Daoy (cell line): ENCODE data around the gene LCP1. TPM values are rescaled to one million over a fixed set of nuclear protein-coding genes. Genes with fewer than 3 reads are reported as not detected.

Source experiments
- DNase-seq: peaks from one replicate; pipeline ENCODE4 v3.0.0-alpha.2; 2015; ENCODE audit warnings: low read depth
- total RNA-seq: library from RNA; depleted of rRNA; stranded (reverse); fragments of >200 nt; shearing (Covaris generic); gene quantifications from 2 replicates; pipeline ENCODE4 v1.2.3, GENCODE V29; 2014

The LCP1 gene
- total RNA-seq, 1 experiment from 2014 or later = 16.5 TPM

DNA sequence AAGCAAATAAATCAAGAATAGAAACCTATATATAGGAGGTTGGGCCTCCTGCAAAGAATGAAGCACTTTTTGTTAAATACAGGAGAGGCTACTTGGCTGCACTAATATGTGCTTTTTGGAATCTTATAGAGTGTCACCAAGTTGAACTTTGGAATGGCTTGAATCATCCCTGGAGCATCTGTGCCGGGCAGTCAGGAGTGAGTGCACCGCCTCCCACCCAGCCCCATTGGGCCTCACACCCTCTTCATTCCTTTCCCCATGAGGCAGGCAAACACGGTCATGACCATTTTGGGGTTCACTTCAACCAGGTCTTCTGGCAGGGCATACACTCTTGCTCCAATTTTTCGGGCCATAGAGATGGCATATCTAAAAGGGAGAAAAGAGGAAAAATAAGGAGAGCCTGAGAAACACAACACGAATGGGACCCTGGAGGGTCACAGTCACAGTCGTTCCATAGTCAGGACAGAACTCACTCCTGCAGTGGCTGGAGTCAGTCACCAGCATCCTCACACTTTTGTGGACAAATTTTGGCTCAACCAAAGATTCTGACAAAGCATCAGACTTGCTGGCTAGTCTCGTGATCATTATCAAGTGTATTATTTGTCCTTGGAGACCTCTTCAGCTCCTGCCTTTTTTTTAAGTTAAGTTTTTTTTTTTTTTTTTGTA lies 54.5 kb downstream of the LCP1 start:
- DNase-seq = no peak

DNA sequence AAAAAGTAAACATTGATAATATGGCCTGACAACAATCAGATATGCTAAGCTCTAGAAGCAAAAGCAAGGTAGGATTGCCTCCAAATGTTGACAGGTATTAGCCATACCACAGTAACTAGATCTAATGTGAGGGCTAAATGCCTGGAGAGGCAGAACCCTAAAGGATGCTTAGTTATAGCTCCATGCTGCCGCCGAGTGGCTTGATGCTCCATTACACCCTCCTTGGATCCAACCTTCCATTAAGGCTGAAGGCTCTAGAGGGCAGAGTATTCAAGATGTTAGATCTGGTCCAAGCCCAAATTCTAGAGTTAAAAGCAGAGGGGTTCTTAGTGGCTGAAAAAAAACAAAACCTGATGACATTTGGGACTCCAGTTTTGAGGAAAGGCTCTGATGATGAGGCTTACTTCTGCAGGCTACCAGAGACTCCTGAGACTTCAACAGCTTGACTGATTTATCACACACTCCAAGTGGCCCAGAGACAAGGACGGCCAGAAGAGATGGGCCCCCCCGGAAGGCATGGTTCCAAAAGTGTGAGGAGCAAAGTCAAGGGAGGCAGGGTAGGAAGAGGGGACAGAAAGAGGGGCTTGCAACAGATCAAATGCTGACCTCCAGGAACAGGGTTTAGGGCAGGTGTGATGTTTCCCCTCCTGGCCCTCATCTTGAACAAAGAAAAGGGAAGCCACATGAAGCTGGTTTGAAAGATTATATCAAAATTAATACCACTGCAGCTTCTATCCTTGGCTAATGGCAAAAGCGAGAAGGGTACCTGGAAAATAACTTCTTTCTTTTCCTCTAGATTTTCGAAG lies 55.2 kb downstream of the LCP1 start:
- peak; percentile 62 for DNase-seq

DNA sequence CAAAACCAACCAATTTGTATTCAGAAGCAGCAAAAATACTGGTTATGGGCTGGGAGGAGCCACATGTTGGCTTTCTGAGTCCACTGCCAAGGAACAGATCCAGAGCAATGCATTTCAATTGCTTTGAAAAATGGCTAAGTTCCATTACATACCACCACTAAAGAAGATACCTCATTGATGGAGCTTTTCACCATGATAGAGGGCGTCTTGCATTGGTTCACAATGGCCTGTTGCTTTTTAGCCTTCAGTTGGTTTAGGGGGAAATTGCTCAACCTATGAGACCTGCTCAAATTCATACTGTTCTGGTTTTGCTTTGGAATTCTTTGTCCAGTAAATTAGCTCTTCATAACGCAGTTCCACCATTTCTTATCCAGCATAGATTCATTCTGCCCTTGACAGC lies 55.9 kb downstream of the LCP1 start:
- no peak for DNase-seq

DNA sequence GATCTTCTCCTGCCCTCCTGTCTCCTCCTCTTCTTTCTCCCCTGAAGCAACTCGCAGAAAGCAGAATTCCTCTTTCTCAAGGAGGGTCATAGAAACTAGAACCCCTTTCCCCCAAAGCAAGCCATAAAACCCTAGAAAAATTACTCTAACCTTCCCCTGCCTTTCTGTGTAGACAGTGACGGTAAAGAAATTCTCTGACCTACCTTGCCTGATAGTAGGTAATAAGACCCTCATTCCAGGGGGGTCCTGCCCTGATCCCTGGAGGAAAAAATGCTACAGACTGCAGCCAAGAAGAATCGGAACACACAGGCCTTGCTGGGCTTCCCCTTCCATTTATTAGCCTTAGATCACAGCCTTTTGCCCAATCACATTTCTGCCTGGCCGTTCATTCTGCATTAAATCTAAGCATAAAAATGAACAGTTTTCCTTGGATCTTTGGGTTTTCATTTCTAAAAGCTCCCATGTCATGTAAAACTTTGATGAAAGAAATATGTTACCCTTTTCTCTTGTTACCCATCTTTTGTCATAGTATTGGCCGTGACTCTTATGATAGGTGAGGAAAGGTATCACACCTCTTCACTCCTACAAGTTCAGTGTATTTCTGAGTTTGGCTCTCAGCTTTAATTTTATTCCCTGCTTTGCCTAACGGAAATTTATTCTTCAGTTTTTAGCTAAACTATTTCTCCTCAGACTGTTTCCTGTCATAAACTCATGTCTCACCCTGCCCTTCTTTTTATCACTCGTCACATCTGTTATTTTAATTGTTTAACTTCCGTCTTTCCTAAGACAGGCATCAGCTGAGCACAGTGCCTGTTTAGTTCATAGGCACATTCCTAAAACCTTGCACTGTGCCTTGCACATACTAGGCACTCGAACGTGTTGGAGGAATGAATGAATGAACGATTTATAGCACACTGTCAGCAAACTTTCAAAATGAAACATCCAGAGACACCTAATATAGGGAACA lies 56.7 kb downstream of the LCP1 start:
- no peak for DNase-seq

DNA sequence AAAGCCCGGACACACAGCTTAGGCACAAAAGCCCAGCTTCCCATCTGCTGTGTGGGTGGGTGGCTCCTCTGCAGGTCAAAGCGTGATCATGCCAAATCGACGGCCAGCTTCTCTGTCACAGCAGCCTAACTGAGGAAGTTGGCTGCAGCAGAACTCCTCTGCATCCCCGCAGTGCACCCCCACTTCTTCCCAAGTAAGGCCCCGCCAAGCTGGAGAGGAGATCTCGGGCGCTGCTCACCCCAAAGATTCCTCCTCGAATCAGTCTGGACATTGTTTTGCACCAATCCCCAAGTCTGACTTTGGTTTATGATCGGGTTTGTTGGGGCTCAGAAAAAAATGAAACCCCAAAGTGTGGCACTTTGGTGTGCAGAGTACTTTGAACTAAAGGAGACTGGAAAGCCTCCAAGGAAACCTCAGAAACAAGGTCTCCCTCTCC lies 57.4 kb downstream of the LCP1 start:
- DNase-seq = no peak

DNA sequence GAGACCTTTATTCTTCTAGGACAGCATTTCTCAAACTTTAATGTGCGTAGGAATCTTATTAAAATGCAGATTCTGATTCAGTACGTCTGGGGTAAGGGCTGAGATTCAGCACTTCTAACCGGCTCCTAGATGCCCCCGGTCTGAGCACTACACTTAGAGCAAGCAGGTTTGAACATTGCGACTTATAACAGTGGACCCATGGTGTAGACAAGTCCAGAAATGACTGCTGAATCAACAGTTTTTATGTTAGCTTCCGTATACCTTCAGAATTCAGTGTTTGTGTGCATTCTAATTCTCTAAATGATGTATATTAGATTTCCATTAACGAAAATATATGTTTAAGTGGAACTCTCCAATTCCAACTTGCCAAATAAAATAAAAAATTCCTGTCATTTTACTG lies 59.7 kb downstream of the LCP1 start:
- no peak for DNase-seq

DNA sequence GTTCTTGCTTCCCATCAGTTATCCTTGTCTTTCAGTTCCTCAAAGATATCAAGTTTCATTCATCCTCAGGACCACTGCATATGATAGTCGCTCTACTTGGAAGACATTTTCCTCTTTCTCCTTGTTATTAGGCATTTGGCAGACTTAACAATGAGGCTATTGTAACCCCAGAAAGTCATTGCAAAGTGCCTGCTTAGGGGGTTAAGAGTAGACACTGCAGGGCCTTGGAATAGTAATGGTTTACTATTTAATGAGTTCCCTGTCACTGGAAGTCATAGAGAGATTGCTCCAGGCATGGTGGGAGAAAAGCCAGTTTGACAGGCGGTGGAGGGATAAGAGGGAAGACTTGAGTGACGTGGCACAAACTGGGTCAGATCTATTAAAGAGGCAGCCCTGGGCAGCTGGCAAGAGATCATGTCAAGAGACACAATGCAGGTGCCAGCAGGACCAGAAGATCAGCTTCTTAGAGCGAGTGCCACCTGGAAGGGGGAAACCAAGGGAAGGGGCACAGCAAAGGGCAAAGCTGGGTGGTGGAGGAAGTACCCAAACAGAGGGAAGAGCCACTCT lies 60.3 kb downstream of the LCP1 start:
- no peak for DNase-seq

DNA sequence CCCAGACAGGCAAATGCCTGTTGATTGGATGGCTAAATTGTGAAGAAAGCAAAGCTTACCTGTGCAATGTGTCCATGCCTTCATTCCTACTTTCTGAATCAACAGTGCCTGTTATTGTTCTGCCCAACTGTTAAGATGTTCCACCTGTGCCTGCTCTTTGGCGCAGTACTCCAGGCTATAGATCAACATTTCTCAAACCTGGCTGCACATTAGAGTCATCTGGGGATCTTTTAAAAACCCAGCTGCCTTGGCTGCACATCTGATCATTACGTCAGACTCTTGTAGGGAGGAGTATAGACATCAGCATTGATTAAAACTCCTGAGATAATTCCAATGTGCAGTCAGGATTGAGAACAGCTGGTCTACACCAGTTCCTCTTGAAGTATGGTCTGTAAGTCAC lies 60.9 kb downstream of the LCP1 start:
- DNase-seq = no peak

DNA sequence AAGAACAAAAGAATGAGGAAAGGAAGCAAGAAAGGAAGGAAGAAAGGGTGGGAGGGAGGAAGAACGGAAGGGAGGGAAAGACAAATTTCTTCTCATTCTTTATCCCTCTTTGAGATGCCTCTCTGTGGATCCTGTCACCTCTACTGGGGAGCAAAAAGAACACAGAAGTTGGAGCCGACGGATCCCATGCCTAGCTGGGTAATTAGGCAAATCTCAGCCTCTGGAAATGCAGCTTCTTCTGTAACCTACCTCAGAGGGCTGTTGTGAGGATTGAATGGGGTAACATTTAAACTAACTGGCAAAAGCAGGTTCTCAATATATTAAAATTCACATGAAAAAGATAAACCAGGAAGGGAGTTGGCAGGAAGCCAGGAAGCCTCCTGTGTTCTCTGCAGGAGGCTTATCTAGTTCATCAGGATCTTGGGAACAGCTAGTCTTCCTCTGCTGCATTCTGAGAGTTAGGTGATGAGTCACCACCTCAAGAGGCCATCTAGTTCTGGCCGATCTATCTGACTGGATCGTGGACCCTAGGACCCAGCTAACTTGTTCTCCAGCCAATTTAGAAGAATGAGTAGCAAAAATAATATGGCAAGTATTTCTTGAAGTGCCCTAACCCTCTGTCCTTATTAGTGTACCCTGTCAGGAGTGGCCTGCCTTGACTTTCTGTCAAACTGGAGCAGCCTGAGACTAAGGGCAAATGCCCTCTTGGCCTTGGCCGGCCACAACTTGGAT lies 61.9 kb downstream of the LCP1 start:
- DNase-seq = peak; percentile 59

DNA sequence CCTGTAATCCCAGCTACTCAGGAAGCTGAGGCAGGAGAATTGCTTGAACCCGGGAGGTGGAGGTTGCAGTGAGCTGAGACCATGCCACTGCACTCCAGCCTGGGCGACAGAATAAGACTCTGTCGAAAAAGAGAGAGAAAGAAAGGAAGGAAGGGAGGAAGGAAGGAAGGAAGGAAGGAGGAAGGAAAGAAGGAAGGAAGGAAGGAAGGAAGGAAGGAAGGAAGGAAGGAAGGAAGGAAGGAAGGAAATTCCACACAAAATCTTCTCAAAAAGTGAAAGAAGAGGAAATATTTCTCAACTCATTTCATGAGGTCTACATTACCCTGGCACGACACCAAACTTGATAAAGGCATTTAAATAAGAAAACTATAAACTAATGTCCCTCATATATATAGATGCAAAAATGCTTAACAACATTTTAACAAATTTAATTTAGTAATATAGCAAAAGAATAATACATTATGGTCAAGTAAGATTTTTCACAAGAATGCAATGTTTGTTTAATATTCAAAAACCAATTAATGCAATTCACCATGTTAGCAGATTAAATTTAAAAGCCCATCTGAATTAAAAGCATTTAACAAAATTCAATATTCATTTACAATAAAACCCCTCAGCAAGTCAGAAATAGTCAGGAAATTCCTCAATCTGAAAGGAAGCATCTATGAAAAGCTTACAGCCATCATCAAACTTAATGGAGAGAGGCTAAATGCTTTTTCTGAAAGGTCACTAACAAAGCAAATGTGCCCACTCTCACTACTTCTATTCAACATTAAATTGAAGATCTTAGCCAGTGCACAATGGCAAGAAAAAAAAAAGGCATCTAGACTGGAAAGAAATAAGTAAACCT lies 65.1 kb downstream of the LCP1 start:
- no peak for DNase-seq

DNA sequence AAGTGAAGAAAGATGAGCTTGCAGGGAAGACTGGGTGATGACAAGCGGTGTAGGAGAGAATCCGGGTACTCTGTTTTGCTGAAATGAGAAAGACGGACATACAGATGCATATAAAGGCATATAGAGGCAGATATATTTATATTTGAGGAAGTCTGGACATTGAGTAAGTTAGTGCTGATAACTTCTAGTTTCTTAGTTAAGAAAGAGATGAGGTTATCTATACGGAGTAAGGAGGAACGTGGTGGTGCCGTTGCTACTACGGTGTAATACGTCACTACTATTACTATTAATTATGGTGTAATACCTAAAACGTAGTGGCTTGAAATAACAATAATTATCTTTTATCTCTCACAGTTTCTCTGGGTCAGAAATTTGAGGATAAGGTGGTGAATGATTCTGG lies 67.4 kb downstream of the LCP1 start:
- DNase-seq = no peak

DNA sequence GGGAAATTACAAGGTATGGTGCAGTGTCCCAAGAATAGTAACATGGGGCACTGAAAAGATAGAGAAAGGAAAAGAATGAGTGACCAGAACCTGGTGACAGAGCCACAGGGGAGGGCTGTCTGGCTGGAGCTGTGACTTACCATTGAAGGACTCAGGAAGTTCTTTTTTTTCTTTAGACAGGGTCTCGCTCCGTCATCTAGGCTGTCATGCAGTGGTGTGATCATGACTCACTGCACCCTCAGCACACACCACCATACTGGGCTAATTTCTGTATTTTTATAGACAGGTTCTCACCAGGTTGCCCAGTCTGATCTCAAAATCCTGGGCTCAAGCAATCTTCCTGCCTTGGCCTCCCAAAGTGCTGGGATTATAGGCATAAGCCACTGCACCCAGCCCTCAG lies 68.4 kb downstream of the LCP1 start:
- peak; percentile 74 for DNase-seq

DNA sequence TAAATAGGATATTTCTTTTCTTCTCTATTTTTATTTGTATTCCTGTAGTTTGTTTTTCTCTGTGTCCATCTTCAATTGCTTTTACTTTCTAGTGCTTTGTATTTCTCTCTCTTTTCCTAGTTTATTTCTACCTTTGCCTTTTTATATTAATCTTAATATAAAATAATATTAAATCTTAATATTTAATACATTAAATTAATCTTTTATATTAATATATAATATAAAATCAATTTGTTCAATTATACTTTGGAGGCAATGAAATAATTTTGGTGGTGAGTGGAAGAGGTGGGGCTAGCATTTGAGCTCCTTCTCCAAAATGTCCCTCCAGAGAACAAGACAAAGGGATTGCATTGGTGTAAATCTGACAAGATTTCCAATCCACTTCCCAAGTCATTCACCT lies 70.8 kb downstream of the LCP1 start:
- DNase-seq = no peak

DNA sequence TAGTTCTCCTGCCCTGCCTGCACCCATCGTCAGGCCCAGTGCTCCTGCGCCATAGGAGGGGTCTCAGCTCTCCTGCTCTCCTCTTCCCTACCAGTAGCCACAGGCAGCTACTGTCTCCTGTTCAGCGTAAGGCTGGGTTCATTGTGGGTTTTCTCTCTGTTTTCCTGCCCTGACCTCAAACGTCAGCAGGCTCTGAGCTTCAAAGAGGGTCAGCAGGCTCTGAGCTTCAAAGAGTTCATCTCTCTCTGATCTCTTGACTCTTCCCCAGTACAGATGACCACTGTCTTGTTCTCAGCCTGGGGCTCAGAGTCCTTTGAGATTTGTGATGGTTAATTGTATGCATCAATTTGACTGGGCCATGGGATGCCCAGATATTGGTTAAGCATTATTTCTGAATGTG lies 72.5 kb downstream of the LCP1 start:
- DNase-seq = no peak

DNA sequence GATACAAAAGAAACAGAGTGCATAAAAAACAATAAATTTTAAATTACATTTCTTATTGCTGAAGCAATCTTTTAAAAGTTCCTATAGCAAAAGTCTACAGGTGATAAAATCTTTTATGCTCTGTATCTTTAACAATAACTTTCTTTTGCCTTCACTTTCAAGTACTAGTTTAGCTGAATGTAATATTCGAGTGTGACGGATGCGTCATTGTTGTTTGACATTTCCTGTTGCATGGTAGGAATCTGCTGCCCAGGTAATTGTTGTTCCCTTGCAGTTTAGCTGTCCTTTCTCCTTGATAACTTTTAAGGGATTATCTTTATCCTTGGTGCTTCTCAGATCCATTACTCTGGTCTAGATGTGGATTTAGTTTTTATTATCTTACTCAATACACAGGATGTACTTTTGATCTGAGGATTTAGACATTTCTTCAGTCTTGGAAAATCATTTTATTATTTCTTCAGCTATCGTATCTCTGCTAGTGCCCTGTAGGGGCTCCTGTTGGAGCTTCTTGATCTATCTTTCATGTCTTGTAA lies 75.1 kb downstream of the LCP1 start:
- no peak for DNase-seq

DNA sequence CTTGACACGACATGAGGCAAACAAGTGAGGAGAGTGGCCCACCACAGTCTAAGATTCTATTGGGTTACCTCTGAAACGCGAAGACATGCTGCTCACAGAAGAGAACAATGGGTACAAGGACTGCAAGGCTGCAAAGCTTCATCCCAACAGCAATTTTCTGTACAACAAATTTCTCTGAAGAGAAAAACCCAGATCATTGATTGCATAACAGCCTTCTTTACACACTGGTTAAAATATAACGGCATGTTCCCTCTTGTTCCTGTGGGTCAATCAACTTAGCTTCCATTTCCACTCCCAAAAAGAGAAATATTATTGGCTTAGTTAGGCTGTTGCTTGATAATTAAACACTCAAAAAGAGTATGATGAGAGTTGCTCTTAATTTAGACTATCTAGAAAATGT lies 77.1 kb downstream of the LCP1 start, which contains the start of gene CPB2:
Gene CPB2, minus strand, starts transcription at position 166 of the 400 bp plus-strand sequence. Its CDS starts 24 bp downstream, at position 142.
- DNase-seq = no peak

DNA sequence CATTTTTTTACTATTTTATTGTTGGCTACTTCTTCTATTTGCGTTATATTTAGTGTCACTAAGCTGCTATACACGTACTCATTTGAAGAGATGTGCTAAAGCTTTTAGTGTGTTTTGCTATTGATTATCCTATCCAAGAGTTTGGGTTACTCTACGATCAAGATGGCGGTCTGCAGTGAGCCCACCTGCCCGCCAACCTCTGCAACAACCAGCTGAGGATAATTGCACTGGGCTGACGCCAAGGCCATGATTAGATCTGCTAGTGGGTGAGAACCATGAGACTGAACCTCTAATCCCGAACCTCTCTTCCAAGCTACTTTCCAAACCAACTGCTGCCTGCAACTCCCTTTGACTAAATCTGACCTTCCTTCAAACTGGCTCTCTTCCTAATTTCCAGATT lies 78.9 kb downstream of the LCP1 start:
- no peak for DNase-seq

DNA sequence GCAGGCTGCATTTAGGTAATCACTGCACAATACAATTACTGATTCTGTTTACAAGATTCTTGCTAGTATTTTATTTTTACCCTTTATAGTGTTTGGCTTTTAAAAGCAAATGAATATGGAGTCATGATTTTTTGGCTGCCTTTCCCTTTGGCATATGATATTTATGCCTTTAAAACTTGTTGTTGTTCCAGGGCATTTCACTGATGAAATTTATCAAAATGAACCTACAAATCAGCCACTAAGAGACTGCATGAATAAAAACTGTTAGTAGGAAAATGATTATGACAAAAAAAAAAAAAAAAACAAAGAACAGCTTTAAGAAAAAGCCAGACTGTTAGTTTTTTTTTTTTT lies 79.7 kb downstream of the LCP1 start:
- no peak for DNase-seq

DNA sequence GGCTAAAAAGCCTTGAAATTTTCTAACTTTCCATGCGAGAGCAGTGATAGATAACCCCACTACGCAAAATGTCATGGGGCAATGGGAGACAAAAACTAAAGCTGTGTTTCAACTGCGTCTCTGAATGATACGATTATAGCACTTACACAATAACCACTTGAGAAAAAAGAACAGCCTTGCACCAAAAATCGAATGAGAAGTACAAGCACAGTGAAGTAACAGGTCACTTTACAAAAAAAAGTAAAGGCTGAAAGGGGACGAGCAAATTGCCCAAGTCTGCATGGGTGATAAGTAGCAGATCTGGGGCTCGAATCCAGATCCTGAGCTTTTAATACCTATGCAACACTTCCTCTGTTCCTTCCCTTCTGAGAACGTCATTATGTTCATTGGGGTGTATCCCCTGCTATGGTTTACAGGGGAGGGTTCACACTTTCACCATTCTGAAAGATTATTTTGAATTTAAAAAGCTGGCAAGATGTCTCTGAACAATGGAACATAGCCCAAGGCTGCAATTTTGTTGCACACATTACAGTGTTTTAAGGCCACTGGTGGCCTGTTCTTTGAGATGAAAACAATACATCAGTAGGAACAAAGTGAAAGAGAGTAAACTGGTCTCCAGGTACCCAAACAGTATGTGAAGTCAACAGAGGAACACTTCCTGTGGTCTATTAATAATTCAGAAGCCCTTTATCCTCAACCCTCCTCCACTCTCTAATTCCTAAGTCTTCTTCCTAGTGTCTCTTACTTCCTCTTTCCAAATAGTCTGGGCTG lies 80.3 kb downstream of the LCP1 start:
- no peak for DNase-seq
